Measurements from ENCODE around the gene SANBR. TPM values are rescaled to one million over a fixed set of nuclear protein-coding genes. Genes with fewer than 3 reads are reported as not detected.

Gene SANBR
- total RNA-seq, result 10 to 100 TPM in 3 of 6 donors, 1 to 10 TPM in 3; 7.3 to 40.3 (median 9.0) TPM

- peak within 1 kb of the TSS; percentile 70 to 92 (median 82) for H3K27ac ChIP-seq
Observed at GRCh38 chr2:61065714-61066709, at the start of gene SANBR. SANBR (plus strand) TSS chr2:61065871; CDS start chr2:61070351, 4,480 bp downstream.

GRCh38 chr2:61015976-61016375 lies 49.7 kb upstream of the SANBR start:
- peak overlapping the region in 3 of 4 donors; percentile 81 to 89 (median 81) for H3K4me3 ChIP-seq
- H3K9me3 ChIP-seq, result no peaks in the 10 kb centered on the region
- H3K27me3 ChIP-seq, result no peaks in the 10 kb centered on the region
- DNase-seq, result no peak
- H3K27ac ChIP-seq, result peak overlapping the region; percentile 90 to 95 (median 94)
- WGBS, 2 donors, result 30 to 39% methylated on average over 2 of the region's 2 CpGs
- ATAC-seq (ENCODE audit: low FRiP score in 2 of 2), result no peak
- H3K4me1 ChIP-seq, result peaks cover 19 to 46% (median 38%) of the 10 kb centered on the region in 4 donors
- TF ChIP-seq EP300 (IDR thresholded peaks at IDR 0.05), result peak in 1 of 4 donors; percentile 81
- no peak for TF ChIP-seq POLR2AphosphoS5 (IDR thresholded peaks at IDR 0.05)
- no peak for TF ChIP-seq CTCF (IDR thresholded peaks at IDR 0.05)
- peaks cover 0 to 3% (median under 1%) of the 10 kb centered on the region in 4 donors for H3K36me3 ChIP-seq

More at GRCh38 chr2:61065714-61066709, at the start of gene SANBR:
- ATAC-seq (ENCODE audit: low FRiP score in 2 of 2) (peak; percentile 97 to 99), DNase-seq (peak; percentile 95 to 98)
- Histone ChIP-seq H3K27me3 (no peaks in the 10 kb centered on the region), H3K36me3 (peaks cover 0 to 4% (median 3%) of the 10 kb centered on the region in 4 donors), H3K9me3 (no peaks in the 10 kb centered on the region), H3K4me1 (peaks cover 6 to 21% (median 11%) of the 10 kb centered on the region in 4 donors), H3K4me3 (peak within 1 kb of the TSS; percentile 88 to 98 (median 94))
- WGBS, 2 donors, result 0 to 1% methylated on average over 24 to 58 of the region's 112 CpGs
- TF ChIP-seq POLR2A (IDR thresholded peaks at IDR 0.05) (peak in 3 of 4 donors; percentile 31 to 85 (median 49)), CTCF (IDR thresholded peaks at IDR 0.05) (peak in 1 of 6 experiments; percentile 36), EP300 (IDR thresholded peaks at IDR 0.05) (no peak), POLR2AphosphoS5 (IDR thresholded peaks at IDR 0.05) (peak; percentile 43 to 72)

GRCh38 chr2:61016392-61017002 lies 49.2 kb upstream of the SANBR start:
- Histone ChIP-seq H3K9me3 (no peaks in the 10 kb centered on the region), H3K4me3 (peak overlapping the region; percentile 77 to 89 (median 81)), H3K4me1 (peaks cover 19 to 48% (median 39%) of the 10 kb centered on the region in 4 donors), H3K36me3 (peaks cover 0 to 8% (median 3%) of the 10 kb centered on the region in 4 donors), H3K27ac (peak overlapping the region; percentile 90 to 95 (median 94)), H3K27me3 (no peaks in the 10 kb centered on the region)
- no peak for TF ChIP-seq CTCF (IDR thresholded peaks at IDR 0.05)
- no peak for TF ChIP-seq POLR2AphosphoS5 (IDR thresholded peaks at IDR 0.05)
- no peak for TF ChIP-seq EP300 (IDR thresholded peaks at IDR 0.05)
- no peak for TF ChIP-seq POLR2A (IDR thresholded peaks at IDR 0.05)
- ATAC-seq (ENCODE audit: low FRiP score in 2 of 2), result no peak
- DNase-seq, result no peak
- WGBS, 2 donors, result 2 to 3% methylated on average over 16 of the region's 16 CpGs

- H3K27ac ChIP-seq, result peak overlapping the region; percentile 90 to 95 (median 94)
- no peaks in the 10 kb centered on the region for H3K27me3 ChIP-seq
- peak; percentile 95 for ATAC-seq (ENCODE audit: low FRiP score in 2 of 2)
- no peaks in the 10 kb centered on the region for H3K9me3 ChIP-seq
- H3K4me1 ChIP-seq, result peaks cover 19 to 45% (median 35%) of the 10 kb centered on the region in 4 donors
- H3K36me3 ChIP-seq, result peaks cover 0 to 12% (median 4%) of the 10 kb centered on the region in 4 donors
- 0 to 1% methylated on average over 27 of the region's 27 CpGs for WGBS, 2 donors
- TF ChIP-seq CTCF (IDR thresholded peaks at IDR 0.05) (no peak), POLR2A (IDR thresholded peaks at IDR 0.05) (peak in 2 of 4 donors; percentile 17 to 77), POLR2AphosphoS5 (IDR thresholded peaks at IDR 0.05) (peak; percentile 36 to 67), EP300 (IDR thresholded peaks at IDR 0.05) (peak in 1 of 4 donors; percentile 31)
- DNase-seq, result peak; percentile 24 to 89
- H3K4me3 ChIP-seq, result peak overlapping the region; percentile 77 to 89 (median 81)
Observed at GRCh38 chr2:61017003-61017555, 48.6 kb upstream of the SANBR start.

All from upper lobe of left lung (tissue), 6 donors.